Measurements from ENCODE around the gene PBX1.

DNA sequence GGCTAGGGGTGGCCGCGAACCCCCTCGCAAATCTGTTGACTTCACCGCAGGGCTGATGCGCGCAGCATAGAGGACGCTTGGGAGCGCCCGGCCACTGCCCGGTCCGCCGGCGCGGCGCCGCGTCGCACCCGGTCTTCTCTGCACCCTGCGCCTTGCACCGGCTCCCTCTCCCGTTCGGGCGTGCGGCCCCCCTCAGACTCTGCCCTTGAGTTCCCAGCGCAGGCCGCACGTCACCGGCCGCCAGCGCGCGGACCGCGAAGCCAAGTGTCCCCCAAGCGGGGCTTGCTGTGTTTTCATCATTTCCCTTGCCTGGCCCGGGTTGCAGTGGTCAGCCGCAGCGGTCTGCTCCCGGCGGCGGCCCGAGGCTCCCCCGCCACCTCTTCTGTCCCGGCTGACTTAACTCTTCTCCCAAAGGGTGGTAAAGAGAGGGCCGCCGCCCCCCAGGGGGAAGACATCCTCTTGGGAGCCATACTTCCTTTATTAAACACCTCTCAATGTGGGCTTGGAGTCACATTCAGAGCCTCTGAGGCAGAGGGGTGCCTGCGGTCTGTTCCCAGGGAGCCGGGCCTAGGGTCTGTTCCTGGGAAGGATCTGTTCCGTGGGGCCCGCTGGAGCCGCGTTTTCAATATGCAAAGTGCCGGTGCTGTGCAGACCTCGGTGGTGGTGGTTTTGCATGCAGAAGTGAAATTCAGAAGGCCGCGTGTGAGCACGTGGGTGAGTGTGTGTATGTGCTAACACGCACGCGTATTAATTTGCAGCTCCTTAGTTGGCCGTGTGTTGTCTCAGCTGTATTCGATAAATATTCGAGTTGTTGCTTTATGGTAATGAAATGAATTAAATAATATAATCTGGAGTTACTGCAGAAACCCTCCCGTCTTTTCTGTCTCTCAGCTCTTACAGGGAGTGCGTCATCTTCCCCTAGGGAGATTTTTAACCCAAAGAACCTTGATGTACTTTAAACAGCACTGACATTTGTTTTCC, 17.6 kb downstream of the PBX1 start:
- TF ChIP-seq, protein P1, sequence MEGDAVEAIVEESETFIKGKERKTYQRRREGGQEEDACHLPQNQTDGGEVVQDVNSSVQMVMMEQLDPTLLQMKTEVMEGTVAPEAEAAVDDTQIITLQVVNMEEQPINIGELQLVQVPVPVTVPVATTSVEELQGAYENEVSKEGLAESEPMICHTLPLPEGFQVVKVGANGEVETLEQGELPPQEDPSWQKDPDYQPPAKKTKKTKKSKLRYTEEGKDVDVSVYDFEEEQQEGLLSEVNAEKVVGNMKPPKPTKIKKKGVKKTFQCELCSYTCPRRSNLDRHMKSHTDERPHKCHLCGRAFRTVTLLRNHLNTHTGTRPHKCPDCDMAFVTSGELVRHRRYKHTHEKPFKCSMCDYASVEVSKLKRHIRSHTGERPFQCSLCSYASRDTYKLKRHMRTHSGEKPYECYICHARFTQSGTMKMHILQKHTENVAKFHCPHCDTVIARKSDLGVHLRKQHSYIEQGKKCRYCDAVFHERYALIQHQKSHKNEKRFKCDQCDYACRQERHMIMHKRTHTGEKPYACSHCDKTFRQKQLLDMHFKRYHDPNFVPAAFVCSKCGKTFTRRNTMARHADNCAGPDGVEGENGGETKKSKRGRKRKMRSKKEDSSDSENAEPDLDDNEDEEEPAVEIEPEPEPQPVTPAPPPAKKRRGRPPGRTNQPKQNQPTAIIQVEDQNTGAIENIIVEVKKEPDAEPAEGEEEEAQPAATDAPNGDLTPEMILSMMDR (IDR thresholded peaks at IDR 0.05; ENCODE audit: low read depth, low read length, missing input control) = no peak
- TF ChIP-seq EGR1 (IDR thresholded peaks at IDR 0.05; ENCODE audit: low read depth in 2 of 2) (no peak), ZBTB33 (IDR thresholded peaks at IDR 0.05) (no peak), FOXA1 (IDR thresholded peaks at IDR 0.05) (no peak), TAF1 (conservative IDR thresholded peaks at IDR 0.05) (no peak), JUND (IDR thresholded peaks at IDR 0.05) (no peak)
- TF ChIP-seq, protein P2, sequence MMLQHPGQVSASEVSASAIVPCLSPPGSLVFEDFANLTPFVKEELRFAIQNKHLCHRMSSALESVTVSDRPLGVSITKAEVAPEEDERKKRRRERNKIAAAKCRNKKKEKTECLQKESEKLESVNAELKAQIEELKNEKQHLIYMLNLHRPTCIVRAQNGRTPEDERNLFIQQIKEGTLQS (IDR thresholded peaks at IDR 0.05) = no peak
- TF ChIP-seq, protein P3, sequence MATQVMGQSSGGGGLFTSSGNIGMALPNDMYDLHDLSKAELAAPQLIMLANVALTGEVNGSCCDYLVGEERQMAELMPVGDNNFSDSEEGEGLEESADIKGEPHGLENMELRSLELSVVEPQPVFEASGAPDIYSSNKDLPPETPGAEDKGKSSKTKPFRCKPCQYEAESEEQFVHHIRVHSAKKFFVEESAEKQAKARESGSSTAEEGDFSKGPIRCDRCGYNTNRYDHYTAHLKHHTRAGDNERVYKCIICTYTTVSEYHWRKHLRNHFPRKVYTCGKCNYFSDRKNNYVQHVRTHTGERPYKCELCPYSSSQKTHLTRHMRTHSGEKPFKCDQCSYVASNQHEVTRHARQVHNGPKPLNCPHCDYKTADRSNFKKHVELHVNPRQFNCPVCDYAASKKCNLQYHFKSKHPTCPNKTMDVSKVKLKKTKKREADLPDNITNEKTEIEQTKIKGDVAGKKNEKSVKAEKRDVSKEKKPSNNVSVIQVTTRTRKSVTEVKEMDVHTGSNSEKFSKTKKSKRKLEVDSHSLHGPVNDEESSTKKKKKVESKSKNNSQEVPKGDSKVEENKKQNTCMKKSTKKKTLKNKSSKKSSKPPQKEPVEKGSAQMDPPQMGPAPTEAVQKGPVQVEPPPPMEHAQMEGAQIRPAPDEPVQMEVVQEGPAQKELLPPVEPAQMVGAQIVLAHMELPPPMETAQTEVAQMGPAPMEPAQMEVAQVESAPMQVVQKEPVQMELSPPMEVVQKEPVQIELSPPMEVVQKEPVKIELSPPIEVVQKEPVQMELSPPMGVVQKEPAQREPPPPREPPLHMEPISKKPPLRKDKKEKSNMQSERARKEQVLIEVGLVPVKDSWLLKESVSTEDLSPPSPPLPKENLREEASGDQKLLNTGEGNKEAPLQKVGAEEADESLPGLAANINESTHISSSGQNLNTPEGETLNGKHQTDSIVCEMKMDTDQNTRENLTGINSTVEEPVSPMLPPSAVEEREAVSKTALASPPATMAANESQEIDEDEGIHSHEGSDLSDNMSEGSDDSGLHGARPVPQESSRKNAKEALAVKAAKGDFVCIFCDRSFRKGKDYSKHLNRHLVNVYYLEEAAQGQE (IDR thresholded peaks at IDR 0.05) = no peak
